Right lobe of liver (tissue), 6 donors: ENCODE data around the gene TBC1D25. TPM values are rescaled to one million over a fixed set of nuclear protein-coding genes. Genes with fewer than 3 reads are reported as not detected.

Experiments
- ATAC-seq, 4 donors: fragments of 200-7000 bp; cut with Tn5 transposase; one replicate each; pipeline ENCODE4 v1.9.1; 2020; ENCODE audit warnings: mild to moderate bottlenecking in 4 of 4, moderate library complexity in 4 of 4
- DNase-seq, 3 donors: peaks; one replicate each; pipeline ENCODE4 v3.0.0-alpha.2; 2020
- H3K27ac ChIP-seq, 3 donors: fragments of 200-600 bp; one replicate each; pipeline ENCODE4 v1.8.0; 2022
- H3K27me3 ChIP-seq, 2 donors: fragments of 200-600 bp; one replicate each; pipeline ENCODE4 v1.8.0; 2022
- H3K36me3 ChIP-seq, 4 donors: fragments of 200-600 bp; sonication (generic) in 1 of 4; one replicate each; pipeline versions ENCODE4 v1.5.1 to v1.8.0; 2017 to 2022; ENCODE audit warnings: control low read depth in 1 of 4
- H3K4me1 ChIP-seq, 4 donors: fragments of 200-600 bp; sonication (generic) in 1 of 4; one replicate each; pipeline versions ENCODE4 v1.5.1 to v1.8.0; 2017 to 2022; ENCODE audit warnings: control low read depth in 1 of 4
- H3K4me3 ChIP-seq, 3 donors: fragments of 200-600 bp; one replicate each; pipeline ENCODE4 v1.8.0; 2022
- H3K9me3 ChIP-seq, 4 donors: fragments of 200-600 bp; sonication (generic) in 1 of 4; one replicate each; pipeline versions ENCODE4 v1.5.1 to v1.8.0; 2017 to 2022; ENCODE audit warnings: control low read depth in 1 of 4
- POLR2A ChIP-seq: fragments of 450-650 bp; IDR thresholded peaks from one replicate; pipeline ENCODE4 v1.6.1; 2017; ENCODE audit warnings: antibody characterized with exemption, mild to moderate bottlenecking
- WGBS: methylation state at CpG from one replicate; pipeline ENCODE4 v1.1.6; 2018; ENCODE audit warnings: low coverage, low lambda C conversion rate; ENCODE audit not compliant: insufficient coverage; ENCODE audit errors: missing lambda C conversion rate; 5-methylcytosine and 5-hydroxymethylcytosine counted together
- intact Hi-C, 2 donors: fragments of 100-400 bp; cut with DNase I; formaldehyde crosslinking; loops; one replicate each; pipeline versions ENCODE4 v1.11.2 to v1.14.1; 2022
- total RNA-seq, 6 experiments: library from RNA; depleted of rRNA in 2 of 6; stranded (reverse); fragments of >200 nt in 2 of 6; fragmentation: NEBNext Ultra II Directional in 3 of 6; extraction: Animal tissue kit (Norgen Biotek cat#: 25700) in 3 of 6; gene quantifications; one replicate each; pipeline versions ENCODE4 v1.1.0 to v1.2.4, GENCODE V29; 2016 to 2023
- TF ChIP-seq, protein P1 (sequence below), 4 donors: fragments of 200-600 bp in 3 of 4; fragments of 450-650 bp in 1 of 4; IDR thresholded peaks; one replicate each; pipeline versions ENCODE4 v1.5.1 to v1.8.0; 2016 to 2022; ENCODE audit warnings: antibody characterized with exemption in 4 of 4, mild to moderate bottlenecking in 2 of 4
- donor health status: DM: no; HTN: yes; CAD: no.
- donor health status: DM: no; HTN: no; CAD: no.
- donor health status: DM: no; HTN: no; CAD: no.
- donor health status: DM: no; HTN: yes; CAD: no.
- donor health status: DM: no; HTN: yes; CAD: no.

TBC1D25 gene
- total RNA-seq, 6 experiments from 2014 or later, result 4.3 to 7.5 (median 5.6) TPM

DNA sequence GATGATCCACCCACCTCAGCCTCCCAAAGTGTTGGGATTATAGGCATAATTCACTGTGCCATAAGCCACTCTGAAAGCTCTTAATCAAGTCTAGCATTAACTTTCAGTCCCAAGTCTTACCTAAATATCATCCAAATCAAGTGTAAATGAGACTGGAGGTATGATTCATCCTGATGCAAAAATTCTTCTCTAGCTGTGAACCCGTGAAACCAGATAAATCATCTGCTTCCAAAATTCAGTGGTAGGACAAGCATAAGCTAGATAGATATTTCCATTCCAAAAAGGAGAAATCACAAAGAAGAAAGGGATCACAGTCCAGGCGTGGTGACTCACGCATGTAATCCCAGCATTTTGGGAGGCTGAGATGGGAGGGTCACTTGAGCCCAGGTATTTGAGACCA, 8.8 kb upstream of the TBC1D25 start:
- Histone ChIP-seq H3K27ac (no peak overlapping the region), H3K36me3 (peaks cover 0 to 21% (median 11%) of the 10 kb centered on the region in 4 donors), H3K27me3 (no peaks in the 10 kb centered on the region), H3K9me3 (no peaks in the 10 kb centered on the region), H3K4me1 (no peaks in the 10 kb centered on the region), H3K4me3 (no peak overlapping the region)
- no peak for ATAC-seq
- no peak for DNase-seq
- 68% methylated on average over 3 of the region's 3 CpGs for WGBS
- TF ChIP-seq POLR2A, result no peak
- TF ChIP-seq, protein P1, sequence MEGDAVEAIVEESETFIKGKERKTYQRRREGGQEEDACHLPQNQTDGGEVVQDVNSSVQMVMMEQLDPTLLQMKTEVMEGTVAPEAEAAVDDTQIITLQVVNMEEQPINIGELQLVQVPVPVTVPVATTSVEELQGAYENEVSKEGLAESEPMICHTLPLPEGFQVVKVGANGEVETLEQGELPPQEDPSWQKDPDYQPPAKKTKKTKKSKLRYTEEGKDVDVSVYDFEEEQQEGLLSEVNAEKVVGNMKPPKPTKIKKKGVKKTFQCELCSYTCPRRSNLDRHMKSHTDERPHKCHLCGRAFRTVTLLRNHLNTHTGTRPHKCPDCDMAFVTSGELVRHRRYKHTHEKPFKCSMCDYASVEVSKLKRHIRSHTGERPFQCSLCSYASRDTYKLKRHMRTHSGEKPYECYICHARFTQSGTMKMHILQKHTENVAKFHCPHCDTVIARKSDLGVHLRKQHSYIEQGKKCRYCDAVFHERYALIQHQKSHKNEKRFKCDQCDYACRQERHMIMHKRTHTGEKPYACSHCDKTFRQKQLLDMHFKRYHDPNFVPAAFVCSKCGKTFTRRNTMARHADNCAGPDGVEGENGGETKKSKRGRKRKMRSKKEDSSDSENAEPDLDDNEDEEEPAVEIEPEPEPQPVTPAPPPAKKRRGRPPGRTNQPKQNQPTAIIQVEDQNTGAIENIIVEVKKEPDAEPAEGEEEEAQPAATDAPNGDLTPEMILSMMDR (IDR thresholded peaks at IDR 0.05), result no peak
- intact Hi-C loops, result no loop called here

DNA sequence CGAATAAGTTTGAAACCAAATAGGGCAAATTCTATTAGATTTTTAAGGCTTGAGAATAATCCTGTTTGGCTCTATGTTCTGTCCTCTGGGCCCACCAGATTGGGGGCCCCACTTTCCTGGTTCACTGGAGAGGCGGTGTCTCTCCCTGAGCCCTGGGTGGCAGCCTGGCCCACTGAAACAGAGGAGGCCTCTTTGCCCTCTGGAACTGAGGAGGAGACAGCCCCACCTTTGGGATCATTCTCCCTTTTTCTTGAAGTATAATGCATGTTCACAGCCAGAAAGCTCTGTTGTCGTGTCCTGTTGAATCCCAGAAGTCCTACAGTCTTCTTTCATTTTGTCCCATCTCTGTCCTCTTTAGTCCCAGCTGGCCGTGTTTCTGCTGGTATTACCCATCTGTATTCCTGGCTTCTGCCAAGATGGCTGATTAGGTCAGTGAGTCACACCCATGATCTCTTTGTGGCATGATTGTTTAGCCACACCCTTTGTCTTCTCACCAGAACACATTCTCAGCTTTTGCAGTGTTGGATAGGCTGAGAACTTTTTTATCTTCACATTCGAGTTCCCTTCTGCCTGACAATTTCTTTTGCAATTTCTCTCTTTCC, 8.1 kb upstream of the TBC1D25 start:
- no peak for DNase-seq
- H3K27ac ChIP-seq, result no peak overlapping the region
- TF ChIP-seq, protein P1 (IDR thresholded peaks at IDR 0.05), result no peak
- no peak for TF ChIP-seq POLR2A
- no peaks in the 10 kb centered on the region for H3K4me1 ChIP-seq
- H3K9me3 ChIP-seq, result no peaks in the 10 kb centered on the region
- intact Hi-C loops, result no loop called here
- ATAC-seq, result peak in 1 of 4 donors; percentile 59
- H3K27me3 ChIP-seq, result no peaks in the 10 kb centered on the region
- peaks cover 0 to 20% (median 11%) of the 10 kb centered on the region in 4 donors for H3K36me3 ChIP-seq
- no peak overlapping the region for H3K4me3 ChIP-seq
- 48% methylated on average over 4 of the region's 5 CpGs for WGBS

DNA sequence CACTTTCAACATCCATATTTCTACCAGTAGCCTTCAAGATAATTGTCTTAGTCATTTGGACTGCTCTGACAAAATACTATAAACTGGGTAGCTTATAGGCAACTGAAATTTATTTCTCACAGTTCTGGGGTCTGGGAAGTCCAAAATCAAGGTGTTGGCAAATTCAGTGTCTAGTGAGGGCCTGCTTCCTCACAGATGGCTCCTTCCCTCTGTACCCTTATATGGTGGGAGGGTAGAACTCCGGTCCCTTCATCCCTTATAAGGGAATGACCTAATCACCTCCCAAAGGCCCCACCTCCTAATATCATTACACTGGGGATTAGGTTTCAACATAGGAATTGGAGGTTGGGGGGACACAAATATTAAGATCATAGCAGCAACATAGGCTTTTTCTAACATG, 7.4 kb upstream of the TBC1D25 start:
- Histone ChIP-seq H3K4me1 (no peaks in the 10 kb centered on the region), H3K36me3 (peaks cover 0 to 12% (median 7%) of the 10 kb centered on the region in 4 donors), H3K4me3 (no peak overlapping the region), H3K9me3 (no peaks in the 10 kb centered on the region), H3K27me3 (no peaks in the 10 kb centered on the region), H3K27ac (no peak overlapping the region)
- no peak for ATAC-seq
- TF ChIP-seq, protein P1 (IDR thresholded peaks at IDR 0.05), result no peak
- no peak for TF ChIP-seq POLR2A
- DNase-seq, result no peak
- intact Hi-C loops, result no loop called here
- WGBS, result no CpG with 5 or more reads among the region's 1 CpG

DNA sequence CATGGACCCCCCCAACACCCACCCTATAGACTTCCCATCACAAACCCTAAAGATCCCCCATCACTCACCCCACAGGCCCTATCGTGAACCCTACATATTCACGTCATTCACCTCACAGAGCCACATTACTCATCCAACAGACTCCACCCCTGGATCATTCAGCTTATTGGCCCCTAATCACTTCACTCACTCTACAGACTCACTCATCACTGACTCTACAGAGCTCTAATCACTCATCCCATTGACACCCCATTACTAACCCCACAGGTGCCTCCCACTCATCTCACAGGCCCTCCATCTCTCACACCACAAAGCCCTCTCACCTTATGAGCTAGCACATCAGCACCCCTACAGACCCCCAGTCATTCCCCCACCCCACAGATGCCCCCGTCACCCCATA, 6.3 kb upstream of the TBC1D25 start:
- Histone ChIP-seq H3K27ac (no peak overlapping the region), H3K9me3 (no peaks in the 10 kb centered on the region), H3K4me1 (no peaks in the 10 kb centered on the region), H3K27me3 (no peaks in the 10 kb centered on the region), H3K4me3 (no peak overlapping the region), H3K36me3 (peaks cover 0 to 2% (median 1%) of the 10 kb centered on the region in 4 donors)
- ATAC-seq, result no peak
- 85% methylated on average over 3 of the region's 3 CpGs for WGBS
- no peak for TF ChIP-seq POLR2A
- TF ChIP-seq, protein P1 (IDR thresholded peaks at IDR 0.05), result no peak
- no peak for DNase-seq
- intact Hi-C loops, result no loop called here
